Measurements from ENCODE around the gene NRCAM. TPM values are rescaled to one million over a fixed set of nuclear protein-coding genes. Genes with fewer than 3 reads are reported as not detected.
"Not testable (repeated sequence)": the region's sequence is repeated elsewhere in the genome, so short reads cannot be mapped to it uniquely, and the experiment has no call there.

Gene NRCAM
- total and polyA plus RNA-seq, 8 donors = 10.6 to 36.7 (median 16.2) TPM

GRCh38 chr7:108347616-108348015 is 108.6 kb downstream of the NRCAM start:
- Histone ChIP-seq H3K36me3 (no peaks in the 10 kb centered on the region), H3K9me3 (no peaks in the 10 kb centered on the region), H3K4me1 (no peaks in the 10 kb centered on the region), H3K4me3 (no peak overlapping the region), H3K27me3 (no peaks in the 10 kb centered on the region), H3K27ac (no peak overlapping the region)
- intact Hi-C loops (cut with DNase I) = no loop called here
- no peak for TF ChIP-seq CTCF (IDR thresholded peaks at IDR 0.05)
- DNase-seq = peak in 2 of 4 donors; percentile 39
- peak; percentile 66 for ATAC-seq

- ATAC-seq = no peak
- no peak overlapping the region for H3K4me3 ChIP-seq
- TF ChIP-seq CTCF (IDR thresholded peaks at IDR 0.05) = no peak
- intact Hi-C loops (cut with DNase I) = no loop called here
- H3K4me1 ChIP-seq = no peaks in the 10 kb centered on the region
- no peak overlapping the region for H3K27ac ChIP-seq
- H3K36me3 ChIP-seq = no peaks in the 10 kb centered on the region
- no peak for DNase-seq
- H3K9me3 ChIP-seq = no peaks in the 10 kb centered on the region
- H3K27me3 ChIP-seq = no peaks in the 10 kb centered on the region
These were observed 110.4 kb downstream of the NRCAM start for GRCh38 chr7:108345710-108346336.

DNA sequence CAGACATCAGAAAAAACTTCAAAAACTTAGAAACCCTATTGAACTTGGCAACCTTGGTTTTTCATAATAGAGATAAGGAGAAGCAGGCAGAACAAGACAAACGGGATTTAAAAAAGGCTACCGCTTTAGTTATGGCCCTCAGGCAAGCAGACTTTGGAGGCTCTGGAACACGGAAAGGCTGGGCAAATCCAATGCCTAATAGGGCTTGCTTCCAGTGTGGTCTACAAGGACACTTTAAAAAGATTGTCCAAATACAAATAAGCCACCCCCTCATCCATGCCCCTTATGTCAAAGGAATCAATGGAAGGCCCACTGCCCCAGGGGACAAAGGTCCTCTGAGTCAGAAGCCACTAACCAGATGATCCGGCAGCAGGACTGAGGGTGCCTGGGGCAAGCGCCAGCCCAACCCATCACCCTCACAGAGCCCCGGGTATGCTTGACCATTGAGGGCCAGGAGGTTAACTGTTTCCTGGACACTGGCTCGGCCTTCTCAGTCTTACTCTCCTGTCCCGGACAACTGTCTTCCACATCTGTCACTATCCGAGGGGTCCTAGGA is 115.3 kb downstream of the NRCAM start:
- H3K27ac ChIP-seq = no peak overlapping the region
- DNase-seq = peak in 1 of 4 donors; percentile 35

GRCh38 chr7:108340406-108340805 is 115.8 kb downstream of the NRCAM start:
- intact Hi-C loops (cut with DNase I); H3K4me3 ChIP-seq; H3K4me1 ChIP-seq; H3K27ac ChIP-seq; ATAC-seq; H3K9me3 ChIP-seq; H3K36me3 ChIP-seq; H3K27me3 ChIP-seq; DNase-seq: not testable (repeated sequence)

More for the DNA sequence above, 115.3 kb downstream of the NRCAM start:
- H3K36me3 ChIP-seq = no peaks in the 10 kb centered on the region
- no peaks in the 10 kb centered on the region for H3K4me1 ChIP-seq
- no peaks in the 10 kb centered on the region for H3K9me3 ChIP-seq
- ATAC-seq = no peak
- intact Hi-C loops (cut with DNase I) = no loop called here
- no peak overlapping the region for H3K4me3 ChIP-seq
- no peak for TF ChIP-seq CTCF (IDR thresholded peaks at IDR 0.05)
- no peaks in the 10 kb centered on the region for H3K27me3 ChIP-seq

- peak in 1 of 4 donors; percentile 21 for DNase-seq
- ATAC-seq = no peak
- Histone ChIP-seq H3K36me3 (no peaks in the 10 kb centered on the region), H3K27me3 (no peaks in the 10 kb centered on the region), H3K9me3 (no peaks in the 10 kb centered on the region), H3K4me1 (no peaks in the 10 kb centered on the region), H3K4me3 (no peak overlapping the region), H3K27ac (no peak overlapping the region)
- TF ChIP-seq CTCF (IDR thresholded peaks at IDR 0.05) = no peak
- intact Hi-C loops (cut with DNase I) = no loop called here
These were observed 120.8 kb downstream of the NRCAM start for GRCh38 chr7:108335269-108335918.
